Nephron progenitor cell (in vitro differentiated cells): ENCODE measurements around the gene MPST.
A peak's percentile ranks its signal among the peaks of the same experiment; 100 is the strongest.

Source experiments
- DNase-seq: peaks from one replicate; pipeline ENCODE4 v3.0.0; 2021
- H3K27ac Mint-ChIP-seq: 2 replicates; pipeline ENCODE4 v1.8.0; 2021; ENCODE audit warnings: mild to moderate bottlenecking, moderate library complexity, mixed read lengths
- H3K27me3 Mint-ChIP-seq: 2 replicates; pipeline ENCODE4 v1.8.0; 2021; ENCODE audit warnings: mild to moderate bottlenecking, low read depth, mixed read lengths; ENCODE audit not compliant: poor library complexity
- H3K36me3 Mint-ChIP-seq: 2 replicates; pipeline ENCODE4 v1.8.0; 2021; ENCODE audit warnings: low read depth, mixed read lengths
- H3K4me1 Mint-ChIP-seq: 2 replicates; pipeline ENCODE4 v1.8.0; 2021; ENCODE audit warnings: mixed read lengths
- H3K4me3 Mint-ChIP-seq: 2 replicates; pipeline ENCODE4 v1.8.0; 2021; ENCODE audit warnings: mild to moderate bottlenecking, moderate library complexity, mixed read lengths
- H3K9me3 Mint-ChIP-seq: 2 replicates; pipeline ENCODE4 v1.8.0; 2021; ENCODE audit warnings: mild to moderate bottlenecking, moderate library complexity, mixed read lengths
- TF ChIP-seq, protein P1 (sequence below): fragments of 200-600 bp; sonication (generic); IDR thresholded peaks from 2 replicates; pipeline ENCODE4 v1.5.0; 2021; ENCODE audit warnings: antibody characterized with exemption

Gene MPST

DNA sequence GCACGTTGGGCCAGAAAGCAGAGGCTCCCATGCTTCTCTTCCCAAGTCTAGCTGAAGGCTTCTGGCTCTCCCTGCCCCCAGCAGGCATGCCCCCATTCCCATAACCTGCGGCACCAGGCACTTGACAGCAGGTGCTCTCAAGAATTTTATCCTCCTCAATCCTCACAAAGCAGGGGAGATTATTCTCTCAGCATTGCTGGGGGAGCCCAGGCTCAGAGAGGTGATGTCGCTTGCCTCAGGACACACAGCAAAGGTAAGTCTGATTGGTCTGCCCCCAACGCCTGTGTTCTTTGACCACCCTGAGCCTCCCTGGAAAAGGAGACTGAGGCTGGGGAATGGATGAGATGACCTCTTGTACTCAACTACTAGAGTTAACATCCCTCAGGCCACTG lies 5.1 kb upstream of the MPST start:
- TF ChIP-seq, protein P1, sequence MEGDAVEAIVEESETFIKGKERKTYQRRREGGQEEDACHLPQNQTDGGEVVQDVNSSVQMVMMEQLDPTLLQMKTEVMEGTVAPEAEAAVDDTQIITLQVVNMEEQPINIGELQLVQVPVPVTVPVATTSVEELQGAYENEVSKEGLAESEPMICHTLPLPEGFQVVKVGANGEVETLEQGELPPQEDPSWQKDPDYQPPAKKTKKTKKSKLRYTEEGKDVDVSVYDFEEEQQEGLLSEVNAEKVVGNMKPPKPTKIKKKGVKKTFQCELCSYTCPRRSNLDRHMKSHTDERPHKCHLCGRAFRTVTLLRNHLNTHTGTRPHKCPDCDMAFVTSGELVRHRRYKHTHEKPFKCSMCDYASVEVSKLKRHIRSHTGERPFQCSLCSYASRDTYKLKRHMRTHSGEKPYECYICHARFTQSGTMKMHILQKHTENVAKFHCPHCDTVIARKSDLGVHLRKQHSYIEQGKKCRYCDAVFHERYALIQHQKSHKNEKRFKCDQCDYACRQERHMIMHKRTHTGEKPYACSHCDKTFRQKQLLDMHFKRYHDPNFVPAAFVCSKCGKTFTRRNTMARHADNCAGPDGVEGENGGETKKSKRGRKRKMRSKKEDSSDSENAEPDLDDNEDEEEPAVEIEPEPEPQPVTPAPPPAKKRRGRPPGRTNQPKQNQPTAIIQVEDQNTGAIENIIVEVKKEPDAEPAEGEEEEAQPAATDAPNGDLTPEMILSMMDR: no peak
- Mint-ChIP-seq H3K4me1 (peaks cover 35% of the 10 kb centered on the region), H3K27ac (no peak overlapping the region), H3K36me3 (no peaks in the 10 kb centered on the region), H3K4me3 (no peak overlapping the region), H3K9me3 (no peaks in the 10 kb centered on the region), H3K27me3 (peaks cover 3% of the 10 kb centered on the region)
- no peak for DNase-seq

DNA sequence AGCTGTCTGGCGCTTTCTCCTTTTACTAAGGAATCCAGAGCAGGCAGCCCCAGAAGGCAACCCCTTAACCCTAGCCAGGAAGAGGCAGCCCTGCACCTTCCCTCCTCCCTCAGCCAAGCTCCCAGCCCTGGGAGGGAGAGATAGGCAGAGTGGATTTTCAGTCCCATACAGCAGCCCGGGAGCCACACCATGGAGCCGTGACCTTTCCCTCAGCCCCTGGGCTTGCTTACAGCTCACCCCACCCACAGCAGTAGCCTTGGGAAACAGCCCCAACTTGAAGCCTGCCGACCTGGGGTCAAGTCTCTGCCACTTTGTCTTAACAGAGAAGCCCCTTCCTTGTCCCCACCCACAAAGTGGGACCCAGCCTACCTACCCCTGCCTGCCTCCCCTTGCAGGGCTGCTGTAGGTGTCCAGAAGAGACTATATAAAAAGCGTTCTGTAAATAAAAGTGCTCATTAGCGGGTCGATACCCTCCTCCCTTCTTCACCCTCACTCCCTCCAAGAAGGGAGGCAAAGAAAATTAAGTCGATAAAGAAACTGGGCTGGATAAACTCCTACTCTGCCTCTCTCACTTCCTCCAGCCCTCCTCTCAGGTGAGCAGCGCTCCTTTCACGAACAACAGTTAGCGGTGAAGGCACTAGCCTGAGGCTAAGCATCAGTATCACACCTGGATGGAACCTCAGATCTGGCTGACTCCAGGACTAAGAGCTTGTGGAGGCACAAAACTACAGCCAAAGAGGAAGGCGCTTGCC lies 4.5 kb upstream of the MPST start:
- Mint-ChIP-seq H3K27ac (peak overlapping the region; percentile 86), H3K27me3 (peaks cover 3% of the 10 kb centered on the region), H3K36me3 (no peaks in the 10 kb centered on the region), H3K4me1 (peaks cover 37% of the 10 kb centered on the region), H3K4me3 (peak overlapping the region; percentile 43), H3K9me3 (no peaks in the 10 kb centered on the region)
- TF ChIP-seq, protein P1: no peak
- DNase-seq: no peak

DNA sequence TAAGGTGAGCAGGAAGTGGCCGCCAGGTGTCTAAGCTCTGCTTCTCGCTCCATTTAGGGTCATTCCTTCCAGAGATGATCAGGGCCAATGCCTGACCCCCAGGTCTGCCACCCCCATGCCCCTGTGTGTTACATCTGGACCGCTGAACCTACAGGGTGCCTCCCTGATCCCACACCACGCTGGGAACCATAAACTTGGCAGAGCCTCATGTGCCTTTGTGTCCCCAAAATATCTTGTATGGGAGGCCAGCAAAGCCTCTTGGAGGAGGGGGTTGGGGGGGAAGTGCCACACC lies 4.0 kb upstream of the MPST start:
- Mint-ChIP-seq H3K4me1 (peaks cover 42% of the 10 kb centered on the region), H3K9me3 (no peaks in the 10 kb centered on the region), H3K27ac (no peak overlapping the region), H3K36me3 (no peaks in the 10 kb centered on the region), H3K4me3 (no peak overlapping the region), H3K27me3 (peaks cover 3% of the 10 kb centered on the region)
- DNase-seq: no peak
- TF ChIP-seq, protein P1: no peak

DNA sequence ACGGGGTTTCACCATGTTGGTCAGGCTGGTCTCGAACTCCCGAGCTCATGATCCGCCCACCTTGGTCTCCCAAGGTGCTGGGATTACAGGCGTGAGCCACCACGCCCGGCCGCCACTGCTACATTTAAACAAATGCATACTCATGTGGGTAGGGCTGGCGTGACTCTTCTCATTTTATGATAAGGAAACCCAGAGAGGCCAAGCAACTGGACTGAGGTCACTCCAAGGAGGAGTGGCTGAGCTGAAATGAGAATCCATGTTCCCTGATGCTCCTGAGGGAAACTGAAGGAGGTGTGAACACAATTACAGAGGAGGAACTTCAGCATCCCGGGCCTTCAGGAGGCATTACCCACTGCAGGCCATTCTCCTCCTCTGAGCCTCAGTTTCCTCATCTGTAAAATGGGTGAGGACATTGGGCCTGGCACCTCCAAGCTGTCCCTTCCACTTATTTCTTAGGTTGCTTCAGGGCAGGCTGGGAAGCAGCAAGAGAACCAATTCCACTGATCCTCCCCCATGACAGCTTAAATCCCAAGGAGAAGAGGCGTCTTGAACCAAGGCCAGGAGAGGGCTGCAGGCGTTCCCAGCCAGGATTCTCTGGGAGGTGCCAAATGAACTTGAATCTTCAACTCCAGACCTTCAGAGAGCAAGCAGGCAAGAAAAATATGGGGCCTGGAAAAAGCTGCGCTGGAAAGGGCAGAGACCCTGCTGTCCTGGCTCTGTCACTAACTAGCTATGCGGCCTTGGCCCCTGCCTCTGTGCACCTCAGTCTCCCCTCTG lies 3.2 kb upstream of the MPST start:
- Mint-ChIP-seq H3K27me3 (peaks cover 3% of the 10 kb centered on the region), H3K4me1 (peaks cover 48% of the 10 kb centered on the region), H3K27ac (no peak overlapping the region), H3K36me3 (no peaks in the 10 kb centered on the region), H3K9me3 (no peaks in the 10 kb centered on the region), H3K4me3 (peak overlapping the region; percentile 61)
- no peak for DNase-seq
- TF ChIP-seq, protein P1: no peak

DNA sequence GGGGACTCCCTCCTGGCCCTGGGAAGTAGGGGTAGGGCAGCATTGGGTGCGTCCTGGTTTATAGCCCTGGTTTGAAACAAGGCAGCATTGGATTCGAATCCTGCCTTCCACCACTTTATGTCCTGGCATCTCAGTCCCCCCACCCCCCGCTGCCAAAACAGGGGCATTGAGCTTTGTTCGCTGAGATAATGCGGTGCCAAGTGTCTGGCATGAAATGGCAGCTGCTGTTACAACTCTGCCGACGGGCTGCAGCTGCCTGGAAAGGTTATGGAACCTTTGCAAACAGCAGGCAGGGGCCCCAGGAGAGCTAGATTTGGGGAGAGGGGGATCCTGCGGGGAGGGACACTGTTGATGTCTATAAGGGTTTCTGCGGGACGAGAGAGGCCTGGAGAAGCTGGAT lies 2.2 kb upstream of the MPST start:
- H3K4me1 Mint-ChIP-seq: peaks cover 58% of the 10 kb centered on the region
- TF ChIP-seq, protein P1: no peak
- no peak overlapping the region for H3K27ac Mint-ChIP-seq
- H3K4me3 Mint-ChIP-seq: peak overlapping the region; percentile 62
- no peaks in the 10 kb centered on the region for H3K36me3 Mint-ChIP-seq
- no peaks in the 10 kb centered on the region for H3K9me3 Mint-ChIP-seq
- peaks cover 3% of the 10 kb centered on the region for H3K27me3 Mint-ChIP-seq
- DNase-seq: no peak
